ENCODE measurements around the gene ECI1.
"Not testable (repeated sequence)": the region's sequence is repeated elsewhere in the genome, so short reads cannot be mapped to it uniquely, and the experiment has no call there.

ECI1 gene

DNA sequence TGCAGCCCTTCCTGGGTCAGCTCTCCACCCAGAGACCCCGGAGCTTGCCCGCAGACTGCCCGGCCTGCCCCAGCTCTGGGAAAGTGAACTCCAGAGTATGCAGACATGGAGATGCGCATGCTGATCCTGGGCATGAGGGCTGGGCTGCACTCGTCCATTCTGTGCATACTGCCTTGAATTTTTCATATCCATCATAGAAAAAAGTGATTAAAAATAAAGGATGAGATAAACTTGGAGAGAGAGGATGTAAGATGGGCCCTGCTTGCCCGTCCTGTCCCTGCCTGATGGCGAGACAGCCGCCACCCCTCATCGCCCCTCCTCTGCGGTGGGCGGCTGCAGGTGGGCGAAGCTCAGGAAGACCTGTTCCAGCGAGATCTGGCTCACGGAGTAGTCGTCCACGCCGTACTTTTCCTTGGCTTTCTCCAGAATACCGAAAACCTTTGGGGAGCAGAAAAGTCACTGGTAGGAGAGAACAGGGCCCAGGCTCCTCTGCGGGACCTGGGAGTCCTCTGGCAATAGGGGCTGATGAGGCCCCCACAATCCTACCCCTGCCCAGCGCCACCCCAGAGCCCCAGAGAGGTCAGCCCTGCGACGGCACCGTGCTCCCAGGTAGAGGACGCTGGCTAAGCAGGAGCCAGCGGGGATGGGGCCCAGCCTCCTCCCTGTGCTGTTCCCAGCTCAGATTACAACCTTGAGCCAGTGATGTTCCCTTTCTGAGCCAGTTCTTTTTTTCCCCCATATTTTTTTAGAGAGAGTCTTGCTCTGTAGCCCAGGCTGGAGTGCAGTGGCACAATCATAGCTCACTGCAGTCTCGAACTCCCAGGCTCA lies 25.2 kb upstream of the ECI1 start:
- Mint-ChIP-seq H3K4me3 (no peak overlapping the region), H3K36me3 (ENCODE audit: insufficient read depth) (peaks cover 5% of the 10 kb centered on the region), H3K9me3 (no peaks in the 10 kb centered on the region), H3K4me1 (peaks cover under 1% of the 10 kb centered on the region), H3K27ac (ENCODE audit: low read depth) (no peak overlapping the region), H3K27me3 (no peaks in the 10 kb centered on the region)
- DNase-seq (ENCODE audit: low spot score in 2 of 2), result no peak
- no peak for ATAC-seq (replicated peaks; ENCODE audit: extremely low read depth, poor library complexity, severe bottlenecking)

GRCh38 chr16:2275476-2276367 lies 24.3 kb upstream of the ECI1 start:
- no peaks in the 10 kb centered on the region for H3K27me3 Mint-ChIP-seq
- no peak overlapping the region for H3K4me3 Mint-ChIP-seq
- H3K27ac Mint-ChIP-seq (ENCODE audit: low read depth), result no peak overlapping the region

GRCh38 chr16:2273931-2274330 lies 22.5 kb upstream of the ECI1 start:
- Mint-ChIP-seq H3K27ac (ENCODE audit: low read depth) (no peak overlapping the region), H3K4me1 (peaks cover 18% of the 10 kb centered on the region), H3K36me3 (ENCODE audit: insufficient read depth) (peaks cover 10% of the 10 kb centered on the region), H3K27me3 (no peaks in the 10 kb centered on the region), H3K9me3 (no peaks in the 10 kb centered on the region), H3K4me3 (no peak overlapping the region)
- DNase-seq (ENCODE audit: low spot score in 2 of 2), result no peak
- ATAC-seq (replicated peaks; ENCODE audit: extremely low read depth, poor library complexity, severe bottlenecking), result no peak

More at GRCh38 chr16:2275476-2276367, 24.3 kb upstream of the ECI1 start:
- DNase-seq (ENCODE audit: low spot score in 2 of 2) (no peak), ATAC-seq (replicated peaks; ENCODE audit: extremely low read depth, poor library complexity, severe bottlenecking) (no peak)
- peaks cover 9% of the 10 kb centered on the region for H3K4me1 Mint-ChIP-seq
- H3K36me3 Mint-ChIP-seq (ENCODE audit: insufficient read depth), result peaks cover 10% of the 10 kb centered on the region
- no peaks in the 10 kb centered on the region for H3K9me3 Mint-ChIP-seq

GRCh38 chr16:2273484-2273883 lies 22.1 kb upstream of the ECI1 start:
- Mint-ChIP-seq H3K36me3 (ENCODE audit: insufficient read depth) (peaks cover 13% of the 10 kb centered on the region), H3K4me1 (peaks cover 18% of the 10 kb centered on the region), H3K9me3 (no peaks in the 10 kb centered on the region), H3K27ac (ENCODE audit: low read depth) (no peak overlapping the region), H3K4me3 (no peak overlapping the region), H3K27me3 (no peaks in the 10 kb centered on the region)
- DNase-seq (ENCODE audit: low spot score in 2 of 2), result no peak
- no peak for ATAC-seq (replicated peaks; ENCODE audit: extremely low read depth, poor library complexity, severe bottlenecking)

- DNase-seq (ENCODE audit: low spot score in 2 of 2), result no peak
- Mint-ChIP-seq H3K27ac (ENCODE audit: low read depth) (no peak overlapping the region), H3K9me3 (no peaks in the 10 kb centered on the region), H3K36me3 (ENCODE audit: insufficient read depth) (peaks cover 22% of the 10 kb centered on the region), H3K4me3 (no peak overlapping the region), H3K4me1 (peaks cover 21% of the 10 kb centered on the region), H3K27me3 (no peaks in the 10 kb centered on the region)
- no peak for ATAC-seq (replicated peaks; ENCODE audit: extremely low read depth, poor library complexity, severe bottlenecking)
Measured at GRCh38 chr16:2271848-2272461, 20.6 kb upstream of the ECI1 start.

DNA sequence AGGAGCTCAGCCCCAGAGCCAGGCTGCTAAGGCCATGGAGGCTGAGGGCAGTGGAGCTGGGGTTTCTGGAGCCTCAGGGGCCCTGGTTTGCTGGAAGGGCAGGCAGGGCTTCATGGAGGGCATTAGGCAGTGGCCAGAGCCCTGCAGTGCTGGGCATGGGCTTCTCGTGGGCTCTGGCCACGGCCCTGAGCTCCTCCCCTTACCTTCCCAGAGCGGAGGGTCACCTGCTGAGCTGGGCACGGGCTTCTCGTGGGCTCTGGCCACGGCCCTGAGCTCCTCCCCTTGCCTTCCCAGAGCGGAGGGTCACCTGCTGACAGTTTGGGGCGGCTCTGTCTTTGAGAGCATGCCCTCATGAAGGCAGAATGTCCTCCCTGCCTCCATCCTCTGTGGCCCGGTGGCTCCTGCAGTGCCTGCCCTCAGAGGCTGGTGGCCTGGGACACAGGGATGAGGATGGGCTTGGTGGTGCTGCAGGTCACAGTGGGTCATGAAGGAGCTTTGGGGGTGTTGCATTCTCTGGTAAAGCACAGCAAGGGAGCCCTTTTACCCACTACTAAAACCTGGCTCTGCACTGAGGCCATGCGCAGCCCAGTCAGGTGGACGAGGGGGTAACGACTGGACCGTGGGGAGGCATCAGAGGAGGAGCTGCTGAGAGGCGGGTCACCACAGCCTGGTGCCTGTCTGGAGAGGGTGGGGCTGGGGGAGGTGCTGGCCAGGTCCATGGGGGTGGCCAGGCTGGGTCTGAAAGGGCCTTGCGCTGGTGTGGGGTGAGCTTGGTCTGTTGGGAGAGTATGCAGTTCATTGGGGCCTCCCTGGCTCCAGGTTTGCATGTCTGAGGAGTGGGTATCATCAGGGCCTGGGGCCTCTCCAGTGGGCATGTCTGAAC lies 19.4 kb upstream of the ECI1 start:
- H3K36me3 Mint-ChIP-seq (ENCODE audit: insufficient read depth), result peaks cover 29% of the 10 kb centered on the region
- DNase-seq (ENCODE audit: low spot score in 2 of 2) (no peak), ATAC-seq (replicated peaks; ENCODE audit: extremely low read depth, poor library complexity, severe bottlenecking) (no peak)
- H3K27ac Mint-ChIP-seq (ENCODE audit: low read depth), result no peak overlapping the region
- H3K4me1 Mint-ChIP-seq, result peaks cover 28% of the 10 kb centered on the region
- no peaks in the 10 kb centered on the region for H3K9me3 Mint-ChIP-seq
- H3K27me3 Mint-ChIP-seq, result no peaks in the 10 kb centered on the region
- no peak overlapping the region for H3K4me3 Mint-ChIP-seq

DNA sequence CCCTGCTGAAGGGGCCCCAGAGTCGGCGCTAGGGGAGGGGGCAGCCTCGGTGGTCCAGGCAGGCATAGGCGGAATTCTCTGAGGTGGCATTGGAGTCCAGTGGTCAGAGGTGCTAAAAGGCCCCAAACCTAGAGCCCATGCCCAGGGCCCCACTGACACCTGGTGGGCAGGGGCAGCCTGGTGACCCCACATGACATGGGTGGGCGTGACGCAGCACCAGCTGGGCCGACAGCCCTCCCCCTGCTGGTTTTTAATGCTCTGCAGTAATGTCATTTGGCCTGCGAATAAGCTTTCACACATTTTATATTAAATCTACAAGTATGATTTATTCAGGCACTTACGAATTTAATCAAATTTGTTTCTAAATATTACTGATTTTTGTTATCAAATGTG lies 18.7 kb upstream of the ECI1 start:
- no peaks in the 10 kb centered on the region for H3K27me3 Mint-ChIP-seq
- no peak for ATAC-seq (replicated peaks; ENCODE audit: extremely low read depth, poor library complexity, severe bottlenecking)
- peaks cover 31% of the 10 kb centered on the region for H3K4me1 Mint-ChIP-seq
- peak overlapping the region; percentile 99 for H3K4me3 Mint-ChIP-seq
- no peaks in the 10 kb centered on the region for H3K9me3 Mint-ChIP-seq
- H3K27ac Mint-ChIP-seq (ENCODE audit: low read depth), result no peak overlapping the region
- H3K36me3 Mint-ChIP-seq (ENCODE audit: insufficient read depth), result peaks cover 29% of the 10 kb centered on the region
- DNase-seq (ENCODE audit: low spot score in 2 of 2), result no peak

DNA sequence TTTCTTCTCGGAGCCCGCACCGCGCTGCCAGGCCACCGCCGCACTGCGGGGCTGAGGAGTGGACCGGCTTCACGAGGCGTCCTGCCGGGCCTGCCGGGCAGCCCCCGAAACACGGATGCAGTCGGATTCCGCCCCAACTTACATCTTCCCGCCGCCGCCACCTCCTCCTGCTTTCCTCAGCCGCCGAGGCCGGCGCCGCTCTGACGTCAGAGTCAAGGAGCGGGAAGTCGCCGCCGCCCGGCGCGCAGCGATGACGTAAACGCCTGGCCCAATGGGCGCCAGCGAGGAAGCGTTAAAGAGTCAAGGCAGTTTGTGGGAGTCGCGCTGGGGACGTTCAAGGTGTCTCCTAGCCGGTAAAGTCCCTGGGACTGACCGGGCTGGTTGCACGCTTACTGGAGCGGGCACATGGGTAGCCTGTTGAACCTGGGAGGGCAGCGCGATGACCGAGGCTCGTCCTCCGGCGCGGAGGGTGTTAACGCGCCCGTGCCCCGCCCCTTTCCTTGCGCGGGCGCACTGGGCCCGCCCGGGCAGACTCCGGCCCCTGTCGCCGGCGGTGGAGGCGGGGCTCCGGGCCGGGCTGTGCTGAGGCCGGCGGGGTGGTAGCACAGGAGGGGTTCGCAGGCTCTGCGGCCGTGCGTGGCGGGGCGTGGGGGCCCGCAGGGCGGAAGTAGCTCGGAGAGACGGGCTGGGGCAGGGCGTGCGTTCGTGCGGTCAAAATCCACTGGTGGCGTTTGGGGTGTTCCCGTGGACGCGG lies 16.7 kb upstream of the ECI1 start, which contains the start of gene RNPS1:
Gene RNPS1, minus strand, starts transcription at position 214 of the 754 bp plus-strand sequence. CDS start 3,483 bp downstream, outside the sequence.
- no peaks in the 10 kb centered on the region for H3K9me3 Mint-ChIP-seq
- peaks cover 41% of the 10 kb centered on the region for H3K4me1 Mint-ChIP-seq
- H3K27ac Mint-ChIP-seq (ENCODE audit: low read depth), result peak within 1 kb of the TSS; percentile 99
- ATAC-seq (replicated peaks; ENCODE audit: extremely low read depth, poor library complexity, severe bottlenecking) (peak; percentile 79), DNase-seq (ENCODE audit: low spot score in 2 of 2) (peak; percentile 93 to 94)
- H3K36me3 Mint-ChIP-seq (ENCODE audit: insufficient read depth), result peaks cover 40% of the 10 kb centered on the region
- H3K4me3 Mint-ChIP-seq, result peak within 1 kb of the TSS; percentile 99
- no peaks in the 10 kb centered on the region for H3K27me3 Mint-ChIP-seq

DNA sequence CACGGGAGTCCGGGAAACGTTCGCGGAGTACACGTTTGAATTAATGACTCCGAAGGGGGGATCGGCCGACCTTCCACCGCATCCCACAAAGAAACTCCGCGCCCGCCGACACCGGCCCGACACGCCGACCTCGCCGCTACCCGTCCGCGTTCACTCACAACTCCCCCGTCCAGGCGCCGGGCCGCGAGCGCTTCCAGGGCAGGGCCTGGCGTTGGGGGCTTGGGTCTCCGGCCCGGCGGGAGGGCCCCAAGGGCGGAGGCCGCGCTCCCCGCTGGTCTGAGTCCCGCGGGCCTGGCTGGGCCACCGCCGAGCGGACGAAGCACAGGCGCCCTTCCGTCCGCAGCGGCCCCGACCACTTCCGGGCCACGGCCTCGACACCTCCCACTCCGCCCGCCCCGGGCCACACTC lies 16.1 kb upstream of the ECI1 start:
- H3K9me3 Mint-ChIP-seq; H3K27me3 Mint-ChIP-seq; DNase-seq (ENCODE audit: low spot score in 2 of 2): not testable (repeated sequence)
- ATAC-seq (replicated peaks; ENCODE audit: extremely low read depth, poor library complexity, severe bottlenecking), result peak; percentile 45
- Mint-ChIP-seq H3K36me3 (ENCODE audit: insufficient read depth) (peaks cover 44% of the 10 kb centered on the region), H3K27ac (ENCODE audit: low read depth) (peak overlapping the region; percentile 99), H3K4me1 (peaks cover 41% of the 10 kb centered on the region), H3K4me3 (peak overlapping the region; percentile 99)

GRCh38 chr16:2266887-2267286 lies 15.5 kb upstream of the ECI1 start:
- peak overlapping the region; percentile 99 for H3K4me3 Mint-ChIP-seq
- H3K27ac Mint-ChIP-seq (ENCODE audit: low read depth), result peak overlapping the region; percentile 99
- H3K4me1 Mint-ChIP-seq, result peaks cover 41% of the 10 kb centered on the region
- not testable (repeated sequence) for DNase-seq (ENCODE audit: low spot score in 2 of 2); H3K27me3 Mint-ChIP-seq; H3K9me3 Mint-ChIP-seq; ATAC-seq (replicated peaks; ENCODE audit: extremely low read depth, poor library complexity, severe bottlenecking)
- peaks cover 47% of the 10 kb centered on the region for H3K36me3 Mint-ChIP-seq (ENCODE audit: insufficient read depth)

DNA sequence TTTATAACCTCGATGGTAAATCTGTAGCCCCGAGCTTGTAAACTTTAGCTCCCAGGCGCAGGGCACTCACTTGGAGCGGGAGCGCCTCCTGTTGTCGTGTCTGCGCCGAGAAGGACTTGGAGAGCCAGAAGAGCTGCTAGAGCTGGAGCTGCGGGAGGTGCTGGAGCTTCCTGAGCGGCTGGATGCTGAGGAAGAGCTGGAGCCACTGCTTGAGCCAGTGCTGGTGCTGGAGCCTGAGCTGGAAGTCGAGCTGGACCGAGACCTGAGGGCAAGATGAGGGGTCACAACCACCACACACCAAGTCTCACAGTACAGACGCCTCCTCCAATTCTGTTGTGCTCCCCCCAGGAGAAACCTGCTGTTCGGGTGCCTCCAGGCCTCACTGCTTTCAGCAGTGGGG lies 11.6 kb upstream of the ECI1 start:
- Mint-ChIP-seq H3K4me1 (peaks cover 23% of the 10 kb centered on the region), H3K27ac (ENCODE audit: low read depth) (peak overlapping the region; percentile 38), H3K36me3 (ENCODE audit: insufficient read depth) (peaks cover 62% of the 10 kb centered on the region)
- not testable (repeated sequence) for H3K9me3 Mint-ChIP-seq; H3K27me3 Mint-ChIP-seq; H3K4me3 Mint-ChIP-seq; ATAC-seq (replicated peaks; ENCODE audit: extremely low read depth, poor library complexity, severe bottlenecking); DNase-seq (ENCODE audit: low spot score in 2 of 2)

Measured in central memory CD8-positive, alpha-beta T cell (primary cell).